Limb (tissue), 2 donors: ENCODE results near the gene HOXB6.
A peak's percentile ranks its signal among the peaks of the same experiment; 100 is the strongest.

Experiments used
- DNase-seq, 2 donors: peaks; one replicate each; pipeline ENCODE4 v3.0.0-alpha.2; 2016; ENCODE audit errors: extremely low spot score in 2 of 2

The HOXB6 gene

GRCh38 chr17:48609759-48610281, 5.0 kb upstream of the HOXB6 start:
- no peak for DNase-seq

- DNase-seq, result no peak
These were observed 4.2 kb upstream of the HOXB6 start for GRCh38 chr17:48609033-48609432.

DNA sequence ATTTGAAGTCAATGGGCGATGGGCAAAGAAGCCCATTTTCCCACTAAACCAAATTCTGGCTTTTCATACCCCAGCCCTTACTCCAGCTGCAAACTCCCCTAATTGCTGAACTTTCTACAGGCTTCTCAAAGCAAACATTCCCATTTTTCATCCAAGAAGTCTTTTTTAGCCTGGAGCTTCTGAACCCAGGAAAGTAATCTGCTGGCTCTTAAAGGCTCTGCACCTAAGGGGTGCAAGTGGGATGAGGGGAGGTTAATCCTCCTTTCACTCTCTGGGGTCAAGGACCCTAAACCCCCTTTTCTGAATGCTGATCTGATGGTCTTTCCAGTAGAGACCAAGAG, 3.7 kb upstream of the HOXB6 start:
- DNase-seq, result no peak

DNA sequence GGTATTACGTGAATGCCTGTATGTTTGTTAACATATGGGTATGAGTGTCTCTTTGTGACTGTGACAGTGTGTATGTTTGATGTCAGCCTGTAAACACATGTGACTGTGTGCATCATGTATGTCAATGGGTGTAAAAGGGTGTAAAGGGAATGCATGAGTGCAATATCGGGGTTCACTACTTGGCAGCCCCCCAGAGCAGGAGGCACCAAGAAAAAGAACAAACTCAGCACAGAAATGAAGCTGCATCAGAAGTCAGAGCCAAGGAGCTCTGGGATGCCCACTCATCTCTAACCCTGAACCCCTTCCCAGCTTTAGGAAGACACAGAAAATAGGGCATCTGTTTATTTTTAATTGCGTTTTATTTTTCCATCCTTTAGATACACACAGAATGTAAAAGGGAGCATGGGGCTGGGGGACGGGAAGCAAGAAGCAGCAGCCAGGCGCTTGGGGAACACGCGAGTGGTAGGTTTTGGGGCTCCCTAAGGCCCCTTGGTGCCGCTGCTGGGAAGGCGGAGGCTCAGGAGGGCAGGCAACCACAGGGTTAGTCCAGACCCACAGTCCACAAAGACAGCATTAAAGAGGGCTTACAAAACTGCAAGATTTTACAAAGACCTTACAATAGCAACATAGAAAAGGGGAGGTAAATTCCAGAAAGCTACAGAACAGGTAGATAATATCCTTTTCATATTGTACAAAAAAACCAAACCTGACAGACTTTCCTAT, 2.3 kb upstream of the HOXB6 start:
- DNase-seq, result no peak

DNA sequence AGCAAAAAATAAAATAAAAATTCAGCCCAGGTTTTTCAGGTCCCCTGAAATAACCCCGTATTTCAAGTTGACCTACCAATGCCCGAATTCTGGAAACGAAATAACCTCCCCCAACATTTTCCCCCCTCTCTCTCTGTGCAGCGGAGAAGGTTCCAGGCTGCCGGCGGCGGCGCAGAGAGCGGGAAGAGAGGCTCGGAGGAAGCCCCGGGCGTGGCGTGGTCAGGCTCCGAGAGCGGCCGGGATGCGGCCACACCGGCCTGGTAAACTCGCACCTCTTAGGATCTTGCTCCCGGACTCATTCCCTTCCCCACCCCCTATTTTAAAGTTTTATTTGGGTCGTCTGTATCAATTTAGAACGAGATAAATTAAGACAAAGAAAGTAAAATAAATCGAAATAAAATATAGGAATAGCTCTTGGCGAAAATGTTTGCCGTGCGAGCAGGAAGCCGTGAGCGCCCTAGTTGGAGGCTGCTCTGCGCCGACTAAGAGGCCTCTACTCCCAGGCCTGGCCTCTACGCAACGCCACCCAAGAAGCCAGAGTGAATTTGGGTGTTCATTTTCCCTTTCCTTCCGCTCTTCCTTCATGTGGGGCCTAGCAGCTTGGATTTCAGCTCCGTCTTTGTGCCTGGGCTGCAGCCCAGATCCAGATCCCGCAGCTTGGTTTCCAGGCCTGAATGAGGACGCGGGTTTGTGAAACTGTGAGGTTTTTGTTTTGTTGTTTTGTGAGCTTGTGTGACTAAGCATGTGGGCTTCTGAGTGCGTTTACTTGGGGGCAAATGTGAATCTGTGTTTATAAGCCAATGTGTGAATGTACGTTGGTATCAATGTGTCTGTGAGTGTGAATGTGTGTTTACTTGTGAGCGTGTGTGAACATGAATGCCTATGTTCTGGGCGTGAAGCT, 1.5 kb upstream of the HOXB6 start:
- peak in 1 of 2 donors; percentile 64 for DNase-seq

DNA sequence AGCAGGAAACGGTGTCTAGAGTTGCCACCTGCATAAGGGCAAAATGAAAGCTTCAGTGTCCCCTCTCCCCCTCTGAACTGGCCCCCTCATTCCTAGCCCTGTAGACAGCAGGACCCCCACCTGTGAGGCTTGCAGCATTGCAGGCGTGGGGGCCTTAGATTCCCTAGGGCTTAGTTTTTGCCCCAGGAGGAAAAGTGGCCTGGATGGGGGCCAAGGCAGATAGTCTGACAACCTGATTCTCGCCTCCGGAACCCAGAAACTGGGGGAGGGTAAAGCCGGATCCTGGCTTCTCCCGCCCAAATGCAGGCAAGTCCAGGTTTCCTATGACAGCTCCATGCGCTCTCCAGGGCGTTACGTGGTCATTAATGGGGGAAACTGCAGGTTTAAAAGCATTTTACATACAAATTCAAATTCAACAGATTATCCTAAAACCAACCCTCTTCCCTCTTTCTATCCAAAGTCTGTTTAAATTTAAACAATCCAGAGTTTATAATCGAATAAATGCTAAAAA, 678 bp upstream of the HOXB6 start:
- peak in 1 of 2 donors; percentile 71 for DNase-seq

- DNase-seq, result peak in 1 of 2 donors; percentile 72
These were observed 622 bp downstream of the HOXB6 start for GRCh38 chr17:48603959-48604769.

DNA sequence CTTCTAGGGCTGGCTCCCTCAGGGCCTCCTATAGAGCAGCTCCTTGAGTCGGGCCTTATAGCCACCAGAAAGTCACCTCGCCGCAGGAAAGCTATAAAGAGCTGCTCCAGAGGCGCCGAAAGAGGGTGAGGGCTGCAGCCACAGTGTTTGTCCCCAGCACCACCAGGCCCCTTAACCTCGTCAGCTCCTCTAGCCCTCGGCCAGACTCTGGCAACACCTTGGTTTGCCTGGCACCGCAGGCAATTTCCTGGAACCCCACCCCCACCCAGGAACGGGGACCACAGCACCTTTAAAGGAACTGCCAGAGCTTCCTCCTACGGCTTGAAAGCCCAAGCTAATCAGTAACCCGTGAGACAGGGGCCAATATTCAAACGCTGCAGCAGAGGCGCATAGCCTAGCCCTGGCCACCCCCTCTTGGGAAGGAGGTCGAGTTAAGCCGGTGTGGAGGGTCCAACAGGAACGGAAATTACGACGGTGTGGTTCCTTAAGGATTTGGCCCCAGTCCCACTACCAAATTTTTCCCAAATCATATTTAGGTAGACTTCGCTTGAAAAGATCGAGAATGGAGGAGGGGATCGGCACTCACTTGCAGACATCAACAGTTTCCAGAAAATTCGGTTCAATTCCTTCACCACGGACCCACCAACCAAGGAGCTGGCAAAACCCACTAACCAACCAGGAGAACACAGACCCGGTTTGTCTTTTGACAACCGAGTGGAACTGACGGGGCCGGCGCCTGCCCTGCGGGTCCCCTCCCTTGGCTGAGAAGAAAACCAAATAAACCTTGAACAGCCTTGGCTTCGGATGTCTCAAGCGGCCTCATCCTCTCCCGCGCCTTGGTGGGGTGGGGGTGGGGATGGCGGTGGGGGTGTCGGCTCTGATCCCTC, 3.0 kb downstream of the HOXB6 start:
- no peak for DNase-seq

GRCh38 chr17:48601207-48601538, 3.6 kb downstream of the HOXB6 start:
- no peak for DNase-seq

GRCh38 chr17:48600244-48601098, 4.3 kb downstream of the HOXB6 start:
- no peak for DNase-seq

DNA sequence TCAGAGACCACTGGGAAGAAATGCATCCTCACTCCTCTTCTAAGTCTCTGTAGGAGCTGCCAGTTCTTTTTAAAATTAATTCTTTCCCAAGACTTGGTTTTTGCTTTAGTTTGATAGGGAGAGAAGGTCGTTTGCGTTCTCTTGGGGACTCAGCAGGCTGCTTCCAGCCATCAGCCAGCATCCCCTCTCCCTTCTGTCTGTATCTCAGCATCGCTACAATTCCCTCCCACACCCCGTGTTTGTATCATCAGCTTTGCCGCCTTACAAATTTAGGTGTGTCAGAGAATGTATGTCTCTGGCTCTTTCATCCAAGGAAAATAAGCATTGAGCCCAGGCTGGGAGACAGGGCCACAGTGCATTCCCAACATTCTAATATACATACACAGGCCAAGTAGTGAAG, 5.4 kb downstream of the HOXB6 start:
- DNase-seq, result no peak

- DNase-seq, result no peak
These were observed 6.0 kb downstream of the HOXB6 start for GRCh38 chr17:48598736-48599135.

DNA sequence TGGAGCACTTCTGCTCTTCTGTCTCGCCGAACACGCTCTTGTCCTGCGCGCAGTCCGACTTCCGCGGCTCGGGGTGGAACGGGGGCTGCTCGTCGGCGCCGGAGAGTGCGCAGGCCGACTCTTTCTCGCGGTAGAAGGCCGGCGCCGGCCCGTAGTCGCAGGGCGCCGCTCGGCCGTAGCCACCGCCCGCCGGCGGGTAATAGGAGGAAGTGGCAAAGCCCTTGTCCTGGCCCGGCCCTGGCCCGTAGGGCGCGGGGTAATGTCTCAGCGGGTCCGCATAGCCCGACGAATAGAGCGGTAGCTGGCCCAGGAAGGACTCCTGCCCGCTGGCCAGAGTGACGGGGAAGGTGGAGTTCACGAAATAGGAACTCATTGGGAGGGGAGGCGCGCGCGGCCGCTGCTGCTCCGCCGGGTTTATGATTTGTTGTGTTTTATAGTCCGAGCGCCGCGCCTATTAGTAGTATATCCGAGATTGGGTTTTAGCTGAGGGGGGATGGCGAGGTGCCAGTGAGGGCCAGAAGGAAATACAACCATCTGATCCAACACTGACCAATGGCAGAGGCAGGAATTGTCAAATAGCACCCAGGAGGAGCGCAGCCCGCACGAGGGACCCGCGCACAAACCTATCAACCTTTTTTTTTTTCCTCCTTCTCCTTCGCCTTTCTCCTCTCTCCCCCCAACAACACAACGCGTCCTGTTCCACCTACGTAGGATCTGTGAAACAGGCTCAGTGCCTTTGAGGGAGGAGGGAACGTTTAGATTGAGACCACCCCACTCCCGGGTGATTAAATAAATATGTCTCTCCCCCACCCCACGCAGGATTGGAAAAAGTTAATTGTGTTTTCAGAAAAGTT, 6.8 kb downstream of the HOXB6 start:
- DNase-seq, result peak in 1 of 2 donors; percentile 81

DNA sequence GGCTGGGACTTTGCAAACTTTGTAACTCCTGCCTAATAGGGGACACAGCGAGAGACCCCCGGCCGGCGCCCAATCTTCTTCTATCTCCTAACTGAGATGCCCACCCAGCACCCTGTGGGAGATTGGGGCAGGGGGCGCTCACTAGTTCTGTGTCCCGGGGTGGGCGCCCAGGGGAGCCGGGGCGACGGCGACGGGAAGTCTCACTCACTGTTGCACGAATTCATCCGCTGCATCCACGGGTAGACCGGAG, 7.3 kb downstream of the HOXB6 start:
- no peak for DNase-seq

- peak in 1 of 2 donors; percentile 53 for DNase-seq
These were observed 7.9 kb downstream of the HOXB6 start for GRCh38 chr17:48596735-48597527.

DNA sequence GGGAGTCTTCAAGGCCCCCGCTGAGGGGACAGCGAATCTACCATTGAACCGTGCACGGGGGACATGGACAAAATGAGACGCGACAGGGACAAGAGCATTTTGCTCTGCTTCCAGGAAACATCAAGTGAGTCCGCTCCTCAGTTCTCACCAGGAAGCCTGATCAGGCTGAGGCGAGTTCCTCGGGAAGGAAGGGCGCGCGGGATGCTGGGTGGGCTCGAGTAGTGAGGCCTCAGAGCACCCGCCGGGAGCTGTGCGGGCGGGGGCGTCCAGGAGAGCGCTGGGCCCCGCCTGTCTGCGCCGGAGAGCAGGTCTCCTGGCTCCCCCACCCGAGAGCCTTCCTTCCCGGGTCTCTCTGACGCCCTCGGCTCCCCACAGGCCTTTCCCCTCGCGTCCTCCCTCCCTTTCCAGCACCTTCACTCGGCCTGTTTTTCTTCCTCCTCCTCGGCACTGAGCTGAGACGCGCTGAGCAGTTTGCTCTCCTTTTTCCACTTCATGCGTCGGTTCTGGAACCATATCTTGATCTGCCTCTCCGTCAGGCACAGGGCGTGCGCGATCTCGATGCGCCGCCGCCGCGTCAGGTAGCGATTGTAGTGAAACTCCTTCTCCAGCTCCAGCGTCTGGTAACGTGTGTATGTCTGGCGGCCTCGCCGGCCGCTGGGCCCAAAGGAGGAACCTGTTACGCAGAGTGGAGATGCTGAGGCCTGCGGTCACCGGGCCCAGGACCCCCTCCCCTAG, 8.6 kb downstream of the HOXB6 start:
- peak in 1 of 2 donors; percentile 71 for DNase-seq

GRCh38 chr17:48595278-48595999, 9.3 kb downstream of the HOXB6 start:
- peak in 1 of 2 donors; percentile 51 for DNase-seq
